Endothelial cell of umbilical vein (primary cell): ENCODE data around the gene FOXJ3. TPM values are rescaled to one million over a fixed set of nuclear protein-coding genes. Genes with fewer than 3 reads are reported as not detected.

Experiments used
- BruUV-seq: library from RNA; stranded (reverse); fragments of 400-500 nt; replicated peaks from 2 replicates; lab custom pipeline; 2021; lab: Mats Ljungman, UMichigan
- CTCF ChIA-PET: fragments of 300-600, 350-600 bp; sonication (Branson Sonifier 250); formaldehyde crosslinking; loops from one replicate; lab custom pipeline; 2021; ENCODE audit warnings: antibody characterized with exemption, inconsistent platforms; lab: Charles Lee
- POLR2A ChIA-PET: fragments of 300-600, 350-600 bp; sonication (Branson Sonifier 250); formaldehyde crosslinking; loops from one replicate; lab custom pipeline; 2021; ENCODE audit warnings: antibody characterized with exemption, inconsistent platforms; lab: Charles Lee
- DNase-seq: peaks from one replicate; pipeline ENCODE4 v3.0.0-alpha.2; 2011; ENCODE audit warnings: low read depth, low spot score
- FAIRE-seq: peaks from 2 replicates; lab custom pipeline; 2011; peaks lifted over from hg19 to GRCh38; lab: Jason Lieb, UNC
- H2AFZ ChIP-seq: 2 replicates; pipeline ENCODE4 v1.6.0; 2012; ENCODE audit warnings: low read depth, low read length, control low read depth, inconsistent platforms
- H3K27ac ChIP-seq: 2 replicates; pipeline ENCODE4 v1.5.1; 2011; ENCODE audit warnings: low read depth, mild to moderate bottlenecking, control low read depth, low read length, moderate library complexity; ENCODE audit not compliant: insufficient read depth
- H3K27me3 ChIP-seq, 2 experiments: 2 replicates each; pipeline versions ENCODE4 v1.6.0 to v1.6.1; 2011; ENCODE audit warnings: low read length in 2 of 2, mixed read lengths in 1 of 2; ENCODE audit not compliant: control insufficient read depth in 2 of 2, insufficient read depth in 2 of 2
- H3K36me3 ChIP-seq, 2 experiments: 2 replicates in 1 of 2; 3 replicates in 1 of 2; pipeline ENCODE4 v1.5.1; 2011; ENCODE audit warnings: low read length in 2 of 2, mild to moderate bottlenecking in 1 of 2, moderate library complexity in 1 of 2; ENCODE audit not compliant: control insufficient read depth in 2 of 2, insufficient read depth in 2 of 2; ENCODE audit errors: extremely low read depth in 1 of 2
- H3K4me1 ChIP-seq: 3 replicates; pipeline ENCODE4 v1.5.1; 2011; ENCODE audit warnings: mild to moderate bottlenecking, low read length; ENCODE audit not compliant: control insufficient read depth, insufficient read depth; ENCODE audit errors: extremely low read depth
- H3K4me2 ChIP-seq: 2 replicates; pipeline ENCODE4 v1.6.1; 2011; ENCODE audit warnings: low read length, control low read depth, mixed read lengths; ENCODE audit not compliant: insufficient read depth
- H3K4me3 ChIP-seq, 3 experiments: fragments of 200-600 bp in 1 of 3; sonication (generic), shearing (Covaris generic) in 1 of 3; replicated peaks in 1 of 3; 2 replicates each; pipeline ENCODE4 v1.5.1; 2011 to 2016; ENCODE audit warnings: control low read depth in 3 of 3, low read length in 3 of 3, mild to moderate bottlenecking in 2 of 3, inconsistent platforms in 1 of 3, low read depth in 1 of 3, moderate library complexity in 1 of 3; ENCODE audit not compliant: insufficient read depth in 1 of 3
- H3K79me2 ChIP-seq: 2 replicates; pipeline ENCODE4 v1.6.0; 2012; ENCODE audit warnings: low read length, inconsistent platforms; ENCODE audit not compliant: control insufficient read depth, insufficient read depth
- H3K9ac ChIP-seq: replicated peaks from 2 replicates; pipeline ENCODE3; 2011; ENCODE audit warnings: low read length, control low read depth; ENCODE audit not compliant: insufficient read depth; ENCODE audit errors: extremely low read depth
- H3K9me1 ChIP-seq: replicated peaks from 3 replicates; pipeline ENCODE4 v1.6.0; 2011; ENCODE audit warnings: mild to moderate bottlenecking, low read length; ENCODE audit not compliant: control insufficient read depth, insufficient read depth; ENCODE audit errors: extremely low read depth
- H3K9me3 ChIP-seq: replicated peaks from 2 replicates; pipeline ENCODE4 v1.5.1; 2012; ENCODE audit warnings: low read length, inconsistent platforms; ENCODE audit not compliant: control insufficient read depth, insufficient read depth
- H4K20me1 ChIP-seq: replicated peaks from 2 replicates; pipeline ENCODE3; 2011; ENCODE audit warnings: mild to moderate bottlenecking, low read length; ENCODE audit not compliant: control insufficient read depth, insufficient read depth; ENCODE audit errors: extremely low read depth
- CTCF ChIP-seq, 2 donors: IDR thresholded peaks; 1 replicate in 1 of 2; 2 replicates in 1 of 2; pipeline ENCODE4 v1.5.1; 2011; ENCODE audit warnings: low read length in 2 of 2, mild to moderate bottlenecking in 2 of 2, moderate library complexity in 2 of 2, control low read depth in 1 of 2, inconsistent platforms in 1 of 2, low read depth in 1 of 2; ENCODE audit not compliant: insufficient read depth in 1 of 2; ENCODE audit errors: extremely low read depth in 1 of 2
- EZH2 ChIP-seq: IDR thresholded peaks from 2 replicates; pipeline ENCODE4 v1.6.1; 2012; ENCODE audit warnings: borderline replicate concordance, low read depth, mild to moderate bottlenecking, moderate library complexity, low read length, inconsistent platforms; ENCODE audit not compliant: severe bottlenecking
- FOS ChIP-seq: IDR thresholded peaks from 2 replicates; pipeline ENCODE4 v1.6.1; 2011; ENCODE audit warnings: mild to moderate bottlenecking, low read length, moderate library complexity, borderline replicate concordance; ENCODE audit not compliant: insufficient read depth
- GATA2 ChIP-seq: IDR thresholded peaks from 2 replicates; pipeline ENCODE4 v1.7.0; 2011; ENCODE audit warnings: low read depth, mild to moderate bottlenecking, moderate library complexity, mixed read lengths, low read length; ENCODE audit not compliant: insufficient read length, insufficient read depth
- JUN ChIP-seq: IDR thresholded peaks from 2 replicates; pipeline ENCODE4 v1.6.1; 2011; ENCODE audit warnings: borderline replicate concordance, low read depth; ENCODE audit not compliant: insufficient read length, insufficient read depth
- MAX ChIP-seq: IDR thresholded peaks from 2 replicates; pipeline ENCODE4 v1.6.1; 2011; ENCODE audit not compliant: insufficient read depth, insufficient read length
- MYC ChIP-seq: IDR thresholded peaks from one replicate; pipeline ENCODE4 v1.6.1; 2011; ENCODE audit warnings: mild to moderate bottlenecking, low read depth, low read length
- POLR2A ChIP-seq: IDR thresholded peaks from 2 replicates; pipeline ENCODE4 v1.6.1; 2012; ENCODE audit warnings: low read depth, mild to moderate bottlenecking, control low read depth, low read length
- POLR2AphosphoS5 ChIP-seq: IDR thresholded peaks from 2 replicates; pipeline ENCODE4 v1.6.1; 2012; ENCODE audit warnings: low read depth, mild to moderate bottlenecking, control low read depth, low read length, moderate library complexity; ENCODE audit not compliant: insufficient read depth
- dilution Hi-C: fragments of 300-500 bp; cut with MboI; formaldehyde crosslinking; loops from one replicate; pipeline ENCODE4 v1.15.0; 2019; ENCODE audit warnings: low sequenced_read_pairs; ENCODE audit not compliant: extremely low pct_ligation_motif_present
- intact Hi-C: fragments of 100-400 bp; cut with micrococcal nuclease; formaldehyde crosslinking; loops from one replicate; pipeline ENCODE4 v1.10.0; 2022
- polyA plus RNA-seq, 4 experiments: library from polyadenylated mRNA; depleted of rRNA in 3 of 4; stranded (reverse) in 3 of 4; unstranded in 1 of 4; fragments of >200 nt; gene quantifications; 2 replicates each; pipeline versions ENCODE4 v1.2.1 to v1.2.3, GENCODE V29; 2011 to 2012; ENCODE audit warnings: missing spikeins in 1 of 4
- total RNA-seq: library from RNA; stranded (reverse); gene quantifications from 2 replicates; pipeline ENCODE4 v1.2.3, GENCODE V29; 2021

The FOXJ3 gene
- total and polyA plus RNA-seq, 2 donors (not counting 3 experiments of a cell fraction or from before 2014, with no cell fraction given), result 34.7 to 38.8 TPM

- peaks cover 45% of the 10 kb centered on the region for H3K4me1 ChIP-seq
- H3K36me3 ChIP-seq, result peaks cover 0 to 2% of the 10 kb centered on the region in 2 experiments
- H3K9me3 ChIP-seq, result no peaks in the 10 kb centered on the region
- no peaks in the 10 kb centered on the region for H3K27me3 ChIP-seq
- dilution Hi-C loops, result no loop called here
- H4K20me1 ChIP-seq, result peaks cover 17% of the 10 kb centered on the region
- no peak overlapping the region for H2AFZ ChIP-seq
- no peak overlapping the region for H3K9ac ChIP-seq
- no peak overlapping the region for H3K4me3 ChIP-seq
- ChIA-PET CTCF (no interaction called here), POLR2A (no interaction called here)
- TF ChIP-seq MAX, result no peak
- TF ChIP-seq CTCF (IDR thresholded peaks at IDR 0.05; ENCODE audit: extremely low read depth in 1 of 2, insufficient read depth in 1 of 2, low read depth in 1 of 2, low read length in 2 of 2), result no peak
- no peak for TF ChIP-seq POLR2A
- peaks cover 2% of the 10 kb centered on the region for H3K9me1 ChIP-seq
- no peak for FAIRE-seq
- DNase-seq, result no peak
- BruUV-seq, result no TSS peak
- H3K27ac ChIP-seq, result no peak overlapping the region
- no peak overlapping the region for H3K4me2 ChIP-seq
- H3K79me2 ChIP-seq, result peaks cover 94% of the 10 kb centered on the region
- intact Hi-C loops, result no loop called here
These were observed 16.4 kb downstream of the FOXJ3 start for GRCh38 chr1:42318601-42319000.

GRCh38 chr1:42317308-42317707 lies 17.7 kb downstream of the FOXJ3 start:
- Histone ChIP-seq H4K20me1 (peaks cover 17% of the 10 kb centered on the region), H3K27me3 (no peaks in the 10 kb centered on the region), H2AFZ (no peak overlapping the region), H3K79me2 (peaks cover 97% of the 10 kb centered on the region), H3K9me1 (no peaks in the 10 kb centered on the region), H3K36me3 (no peaks in the 10 kb centered on the region), H3K4me3 (no peak overlapping the region), H3K4me1 (peaks cover 32% of the 10 kb centered on the region), H3K27ac (no peak overlapping the region), H3K9ac (no peak overlapping the region), H3K9me3 (no peaks in the 10 kb centered on the region), H3K4me2 (no peak overlapping the region)
- FAIRE-seq (no peak), DNase-seq (no peak)
- intact Hi-C loops, result no loop called here
- dilution Hi-C loops, result no loop called here
- ChIA-PET POLR2A (interaction anchor here (0.6 kb wide), 1 partner anchor 101 kb away, joined by 5 read pairs; no protein-coding TSS in a partner anchor), CTCF (no interaction called here)
- no peak for TF ChIP-seq MAX
- TF ChIP-seq EZH2, result no peak
- TF ChIP-seq POLR2AphosphoS5, result no peak
- TF ChIP-seq GATA2, result no peak
- TF ChIP-seq CTCF (IDR thresholded peaks at IDR 0.05; ENCODE audit: extremely low read depth in 1 of 2, insufficient read depth in 1 of 2, low read depth in 1 of 2, low read length in 2 of 2), result no peak
- TF ChIP-seq JUN, result no peak
- TF ChIP-seq FOS, result no peak
- no peak for TF ChIP-seq POLR2A
- no peak for TF ChIP-seq MYC
- BruUV-seq, result no TSS peak
